HG02642 (cell line): Measurements from ENCODE around the gene ARFGEF2.
"Not testable (repeated sequence)": the region's sequence is repeated elsewhere in the genome, so short reads cannot be mapped to it uniquely, and the experiment has no call there.

Experiments used
- ATAC-seq: cut with Tn5 transposase; IDR thresholded peaks from one replicate; pipeline ENCODE4 v1.9.1; 2021; ENCODE audit warnings: mild to moderate bottlenecking; ENCODE audit not compliant: unreplicated experiment, poor library complexity

Gene ARFGEF2

GRCh38 chr20:48984575-48985219 is 63.2 kb downstream of the ARFGEF2 start:
- no peak for ATAC-seq

DNA sequence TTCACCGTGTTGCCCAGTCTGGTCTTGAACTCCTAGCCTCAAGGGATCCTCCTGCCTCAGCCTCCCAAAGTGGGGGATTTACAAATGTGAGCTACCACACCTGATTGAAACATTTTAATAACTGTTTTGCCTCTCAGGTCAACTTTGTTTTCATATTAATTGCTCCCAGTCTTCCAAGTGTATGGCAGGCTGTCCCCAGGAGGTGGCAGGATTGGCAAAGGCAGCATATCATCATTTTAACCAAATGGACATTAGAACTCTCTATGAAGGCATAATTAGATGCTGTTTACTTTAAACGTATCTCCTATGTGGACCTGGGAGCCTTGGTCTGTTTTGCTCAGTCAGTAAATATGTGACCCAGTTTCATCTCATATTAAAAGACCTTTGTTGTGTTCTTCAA is 65.4 kb downstream of the ARFGEF2 start:
- ATAC-seq = no peak

DNA sequence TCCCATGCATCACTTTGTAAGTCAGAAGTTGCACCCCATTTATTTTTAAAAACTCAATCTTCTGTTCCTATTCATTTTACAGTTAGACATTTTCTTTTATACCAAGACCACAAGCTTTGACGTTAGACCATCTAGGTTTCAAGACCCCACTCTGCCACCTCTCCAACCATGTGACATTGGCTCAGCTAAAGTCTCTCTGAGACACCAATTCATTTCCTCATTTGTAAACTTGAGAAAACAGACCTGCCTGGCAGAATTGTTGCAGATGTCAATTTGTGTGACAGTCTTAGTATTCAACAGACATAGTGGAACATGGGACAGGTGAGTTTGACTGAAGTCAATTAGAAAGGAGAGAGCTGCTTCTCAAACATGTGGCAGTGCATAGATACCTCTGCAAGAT is 69.0 kb downstream of the ARFGEF2 start:
- no peak for ATAC-seq

- no peak for ATAC-seq
Observed at GRCh38 chr20:48995589-48995988, 74.1 kb downstream of the ARFGEF2 start.

GRCh38 chr20:48999890-49000870 is 78.7 kb downstream of the ARFGEF2 start:
- ATAC-seq = no peak

GRCh38 chr20:49001741-49002140 is 80.2 kb downstream of the ARFGEF2 start:
- no peak for ATAC-seq

- no peak for ATAC-seq
Observed at GRCh38 chr20:49006446-49006980, 85.0 kb downstream of the ARFGEF2 start.

DNA sequence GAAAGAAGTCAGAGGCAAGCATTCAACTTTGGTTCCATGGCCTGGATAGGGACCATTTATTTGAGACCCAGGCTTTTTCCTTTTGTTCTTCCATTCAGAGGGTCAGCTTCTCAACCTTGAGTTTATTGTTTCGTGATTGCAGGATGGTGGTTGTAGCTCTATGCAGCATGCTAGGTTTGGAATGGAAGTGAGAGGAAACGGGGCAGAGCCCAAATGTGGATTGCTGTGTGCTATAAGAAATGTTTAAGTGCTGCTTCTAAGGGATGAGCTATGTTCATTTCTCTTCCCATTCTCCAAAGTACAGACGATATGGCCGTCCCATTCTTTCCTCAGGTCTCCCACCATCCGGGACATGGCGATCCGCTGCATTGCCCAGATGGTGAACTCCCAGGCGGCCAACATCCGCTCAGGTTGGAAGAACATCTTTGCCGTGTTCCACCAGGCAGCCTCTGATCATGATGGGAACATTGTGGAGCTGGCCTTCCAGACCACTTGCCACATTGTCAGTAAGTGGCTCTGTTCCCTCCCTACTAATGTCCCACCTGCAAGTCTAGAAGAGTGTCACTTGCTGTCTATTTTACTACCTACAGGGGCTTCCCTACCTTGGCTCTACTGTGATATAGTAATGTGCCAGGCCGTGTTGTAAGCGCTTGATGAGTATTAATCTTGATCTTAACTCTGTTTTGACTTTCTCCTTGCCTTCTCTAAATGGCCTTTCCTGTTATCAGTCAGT is 88.6 kb downstream of the ARFGEF2 start:
- no peak for ATAC-seq

DNA sequence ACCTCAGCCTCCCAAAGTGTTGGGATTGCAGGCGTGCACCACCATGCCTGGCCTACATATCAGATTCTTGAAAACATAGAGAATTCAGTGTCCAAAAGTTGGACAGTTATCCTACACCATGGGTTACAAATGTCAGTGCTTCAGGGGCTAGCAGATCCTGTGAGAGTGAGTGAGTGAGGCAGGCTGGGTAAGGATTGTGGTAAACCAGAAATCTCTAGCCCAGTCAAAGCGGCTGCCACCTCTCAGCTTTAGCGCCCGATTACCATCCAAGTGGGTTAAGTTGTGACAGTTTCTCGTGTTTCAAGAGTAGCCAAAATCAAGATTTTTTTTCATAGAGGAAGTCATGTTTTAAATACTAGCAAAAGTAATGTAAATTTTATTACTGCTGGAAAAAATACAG is 102.7 kb downstream of the ARFGEF2 start:
- ATAC-seq = no peak

GRCh38 chr20:49028177-49028576 is 106.7 kb downstream of the ARFGEF2 start:
- not testable (repeated sequence) for ATAC-seq

GRCh38 chr20:49028684-49029083 is 107.2 kb downstream of the ARFGEF2 start:
- no peak for ATAC-seq

DNA sequence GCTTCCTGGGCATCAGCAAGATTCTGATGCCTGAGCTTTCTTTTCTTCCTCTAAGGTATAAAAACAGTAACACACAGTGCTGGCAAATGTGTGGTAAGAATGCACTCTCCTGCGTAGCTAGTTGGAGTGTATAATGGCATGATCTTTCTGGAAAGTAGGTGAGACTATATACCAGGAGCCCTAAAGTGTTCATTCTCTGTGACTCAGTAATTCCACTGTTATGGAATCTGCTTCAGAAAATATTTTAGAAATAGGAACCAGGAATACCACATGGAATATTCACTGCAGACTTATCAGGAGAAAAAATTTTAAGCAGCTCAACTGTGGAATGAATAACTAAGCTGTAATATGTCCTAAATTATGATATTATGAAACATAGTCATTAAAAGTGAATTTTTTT is 107.7 kb downstream of the ARFGEF2 start:
- no peak for ATAC-seq

DNA sequence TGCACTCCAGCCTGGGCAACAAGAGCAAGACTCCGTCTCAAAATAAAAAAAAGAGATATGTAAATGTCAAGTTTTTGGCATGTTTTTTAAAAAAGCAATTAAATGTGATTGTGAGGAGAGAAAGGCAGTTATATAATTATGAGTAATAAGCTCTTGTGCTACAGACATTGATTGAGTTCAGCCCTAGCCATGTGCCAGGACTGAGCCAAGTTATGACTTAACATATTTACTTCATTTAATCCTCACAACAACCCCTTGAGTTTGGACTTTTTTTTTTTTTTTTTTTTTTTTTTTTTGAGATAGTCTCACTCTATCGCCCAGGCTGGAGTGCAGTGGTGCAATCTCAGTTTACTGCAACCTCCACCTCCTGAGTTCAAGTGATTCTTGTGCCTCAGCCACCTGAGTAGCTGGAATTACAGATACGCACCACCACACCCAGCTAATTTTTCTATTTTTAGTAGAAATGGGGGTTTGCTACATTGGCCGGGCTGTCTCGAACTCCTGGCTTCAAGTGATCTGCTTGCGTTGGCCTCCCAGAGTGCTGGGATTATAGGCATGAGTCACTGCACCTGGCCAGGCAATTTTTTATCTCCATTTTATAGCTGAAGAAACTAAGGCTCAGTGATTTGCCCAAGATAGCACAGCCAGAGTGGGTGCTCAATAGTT is 109.6 kb downstream of the ARFGEF2 start:
- no peak for ATAC-seq

GRCh38 chr20:49032455-49032854 is 110.9 kb downstream of the ARFGEF2 start:
- ATAC-seq = no peak

- no peak for ATAC-seq
Observed at GRCh38 chr20:49034070-49034732, 112.7 kb downstream of the ARFGEF2 start.

DNA sequence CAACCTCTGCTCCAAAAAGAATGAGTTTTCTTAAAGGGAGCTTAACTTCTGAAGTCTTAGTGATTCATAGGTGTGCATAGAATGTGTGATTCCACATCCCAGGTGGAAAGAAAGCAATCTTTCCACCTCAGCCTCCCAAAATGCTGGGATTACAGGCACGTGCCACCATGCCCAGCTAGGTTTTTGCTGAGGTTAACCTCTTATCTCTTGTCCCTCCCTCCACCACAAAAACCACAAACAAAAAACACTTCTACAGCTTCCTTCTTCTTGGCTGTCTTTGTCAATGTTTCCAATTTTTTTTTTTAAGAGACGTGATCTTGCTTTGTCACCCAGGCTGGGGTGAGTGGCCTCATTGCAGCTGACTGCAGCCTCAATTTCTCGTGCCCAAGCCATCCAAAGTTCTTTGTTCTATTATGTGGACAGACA is 116.5 kb downstream of the ARFGEF2 start:
- no peak for ATAC-seq

- ATAC-seq = no peak
Observed at GRCh38 chr20:49039854-49040253, 118.3 kb downstream of the ARFGEF2 start.

DNA sequence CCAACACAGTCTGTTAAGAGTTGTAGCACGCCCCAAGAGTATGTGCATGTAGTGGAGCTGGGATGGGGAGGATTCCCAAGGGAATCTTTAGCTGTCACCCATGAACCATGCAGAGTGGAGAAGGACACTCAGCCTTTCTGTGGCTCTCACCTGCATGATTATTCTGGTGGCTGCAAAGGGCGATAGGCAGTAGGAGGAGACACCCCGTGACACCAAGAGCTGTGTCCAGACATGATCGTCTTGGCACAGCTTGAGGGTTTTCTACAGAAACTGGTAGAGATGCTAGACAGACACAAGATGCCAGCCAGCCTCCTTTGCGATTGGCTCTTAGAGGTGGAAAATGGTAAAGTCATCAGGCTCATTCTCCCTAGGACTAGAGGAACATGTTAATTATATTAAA is 121.5 kb downstream of the ARFGEF2 start:
- ATAC-seq = no peak

DNA sequence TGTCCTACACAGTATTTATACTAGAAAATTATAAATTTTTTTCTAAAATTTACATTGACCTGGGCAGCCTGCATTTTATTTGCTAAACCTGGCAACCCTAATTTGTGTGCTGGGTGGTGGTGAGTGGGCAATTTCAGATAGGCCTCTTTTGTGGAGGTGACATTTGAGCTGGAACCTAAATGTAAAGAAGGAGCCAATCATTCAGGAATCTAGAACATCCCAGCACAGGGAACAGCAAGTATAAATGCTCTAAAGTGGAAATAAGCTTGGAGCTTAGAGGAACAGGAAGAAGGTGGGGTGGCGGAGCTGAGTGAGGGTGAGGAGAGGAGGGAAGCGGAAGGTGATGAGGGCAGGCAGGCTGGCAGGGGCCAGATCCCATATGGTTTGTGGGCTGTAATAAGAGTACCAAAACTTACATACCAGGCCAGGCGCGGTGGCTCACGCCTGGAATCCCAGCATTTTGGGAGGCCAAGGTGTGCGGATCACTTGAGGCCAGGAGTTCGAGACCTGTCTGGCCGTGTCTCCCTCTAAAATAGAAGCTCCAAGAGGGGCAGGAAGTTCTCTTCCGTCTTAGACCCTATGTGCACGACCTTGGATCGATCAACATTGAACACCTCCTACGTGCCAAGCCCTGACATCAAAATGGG is 124.1 kb downstream of the ARFGEF2 start:
- ATAC-seq = peak; percentile 6
